HepG2 (cell line): ENCODE results near the gene KNG1. TPM values are rescaled to one million over a fixed set of nuclear protein-coding genes. Genes with fewer than 3 reads are reported as not detected.

Experiments used
- GPN1 ChIP-seq: sonication (generic); formaldehyde crosslinking; IDR thresholded peaks from 2 replicates; pipeline ENCODE4 v1.5.1; 2020; ENCODE audit warnings: missing genetic modification reagents, borderline replicate concordance
- GZF1 ChIP-seq: sonication (generic); formaldehyde crosslinking; IDR thresholded peaks from 2 replicates; pipeline ENCODE4 v1.5.1; 2020; ENCODE audit warnings: mild to moderate bottlenecking, missing genetic modification reagents
- HNRNPH1 ChIP-seq: fragments of 200-400 bp; formaldehyde crosslinking; optimal IDR thresholded peaks from 2 replicates; pipeline ENCODE3; 2017; ENCODE audit warnings: mild to moderate bottlenecking, low read depth, low read length
- HOXA9 ChIP-seq: sonication (generic); formaldehyde crosslinking; IDR thresholded peaks from 2 replicates; pipeline ENCODE4 v1.8.1; 2022; ENCODE audit warnings: missing genetic modification reagents, mild to moderate bottlenecking, moderate library complexity, borderline replicate concordance
- KDM1A ChIP-seq: IDR thresholded peaks from 2 replicates; pipeline ENCODE4 v1.6.1; 2016; ENCODE audit warnings: missing compliant biosample characterization
- NFYB ChIP-seq: sonication (generic); formaldehyde crosslinking; IDR thresholded peaks from 2 replicates; pipeline ENCODE4 v1.4.0; 2020; ENCODE audit warnings: missing genetic modification reagents
- NRL ChIP-seq: sonication (generic); formaldehyde crosslinking; IDR thresholded peaks from 2 replicates; pipeline ENCODE4 v1.5.0; 2020; ENCODE audit warnings: missing genetic modification reagents, mild to moderate bottlenecking, moderate library complexity, borderline replicate concordance
- PHF5A ChIP-seq: IDR thresholded peaks from one replicate; pipeline ENCODE4 v1.6.1; 2018; ENCODE audit warnings: low read depth, missing genetic modification reagents; ENCODE audit not compliant: unreplicated experiment
- POGZ ChIP-seq: sonication (generic); formaldehyde crosslinking; IDR thresholded peaks from 2 replicates; pipeline ENCODE4 v1.4.0; 2020; ENCODE audit warnings: mild to moderate bottlenecking, missing genetic modification reagents
- PTBP1 ChIP-seq: fragments of 200-400 bp; formaldehyde crosslinking; IDR thresholded peaks from 2 replicates; pipeline ENCODE4 v1.6.1; 2018; ENCODE audit warnings: low read length, low read depth; ENCODE audit not compliant: poor library complexity, severe bottlenecking
- SP4 ChIP-seq: sonication (generic); formaldehyde crosslinking; IDR thresholded peaks from 2 replicates; pipeline ENCODE4 v1.8.1; 2023; ENCODE audit warnings: mild to moderate bottlenecking, missing genetic modification reagents
- SRSF9 ChIP-seq: fragments of 200-400 bp; formaldehyde crosslinking; IDR thresholded peaks from 2 replicates; pipeline ENCODE4 v1.6.1; 2018; ENCODE audit warnings: borderline replicate concordance, mild to moderate bottlenecking, low read depth, low read length; ENCODE audit not compliant: insufficient read depth, poor library complexity, severe bottlenecking
- TAF15 ChIP-seq: fragments of 200-400 bp; formaldehyde crosslinking; IDR thresholded peaks from one replicate; pipeline ENCODE4 v1.6.1; 2018; ENCODE audit warnings: mild to moderate bottlenecking, low read depth, low read length; ENCODE audit not compliant: poor library complexity, severe bottlenecking
- ZFP36L2 ChIP-seq: sonication (generic); formaldehyde crosslinking; IDR thresholded peaks from 2 replicates; pipeline ENCODE4 v1.4.0; 2020; ENCODE audit warnings: missing genetic modification reagents
- ZNF230 ChIP-seq: sonication (generic); formaldehyde crosslinking; IDR thresholded peaks from 2 replicates; pipeline ENCODE4 v1.4.0; 2020; ENCODE audit warnings: mild to moderate bottlenecking, missing genetic modification reagents
- ZNF264 ChIP-seq: sonication (generic); formaldehyde crosslinking; IDR thresholded peaks from 2 replicates; pipeline ENCODE4 v1.4.0; 2020; ENCODE audit warnings: missing genetic modification reagents
- ZNF33B ChIP-seq: sonication (generic); formaldehyde crosslinking; IDR thresholded peaks from 2 replicates; pipeline ENCODE4 v1.5.1; 2020; ENCODE audit warnings: mild to moderate bottlenecking, missing genetic modification reagents
- ZNF549 ChIP-seq: sonication (generic); formaldehyde crosslinking; IDR thresholded peaks from 2 replicates; pipeline ENCODE4 v1.5.0; 2020; ENCODE audit warnings: missing genetic modification reagents
- ZNF780A ChIP-seq: sonication (generic); formaldehyde crosslinking; IDR thresholded peaks from 2 replicates; pipeline ENCODE4 v1.8.0; 2022; ENCODE audit warnings: mild to moderate bottlenecking, missing genetic modification reagents, moderate library complexity
- ZNF841 ChIP-seq: sonication (generic); formaldehyde crosslinking; IDR thresholded peaks from 2 replicates; pipeline ENCODE4 v1.8.1; 2023; ENCODE audit warnings: missing genetic modification reagents, borderline replicate concordance
- polyA plus RNA-seq, 8 experiments: library from polyadenylated mRNA; depleted of rRNA in 3 of 8; stranded (reverse) in 7 of 8; unstranded in 1 of 8; fragments of >200 nt; fragmentation: Illumina TruSeq in 4 of 8; extraction: Trizol in 4 of 8; gene quantifications; 2 replicates each; pipeline versions ENCODE4 v1.2.1 to v1.2.3, GENCODE V29; 2011 to 2016; ENCODE audit warnings: low read depth in 4 of 8, missing spikeins in 1 of 8, mixed read lengths in 1 of 8; ENCODE audit not compliant: insufficient read depth in 1 of 8
- total RNA-seq, 5 experiments: library from RNA; depleted of rRNA; stranded (reverse); fragments of >200 nt; fragmentation: Illumina TruSeq; extraction: Trizol; gene quantifications; 2 replicates each; pipeline ENCODE4 v1.2.3, GENCODE V29; 2016; ENCODE audit warnings: low read depth in 1 of 5
- TF ChIP-seq, protein P1 (sequence below): IDR thresholded peaks from 2 replicates; pipeline ENCODE4 v1.6.1; 2016; ENCODE audit warnings: missing genetic modification reagents, missing compliant biosample characterization
- TF ChIP-seq, protein P2 (sequence below): sonication (generic); formaldehyde crosslinking; IDR thresholded peaks from 2 replicates; pipeline ENCODE4 v1.4.0; 2020; ENCODE audit warnings: missing genetic modification reagents, borderline replicate concordance
- TF ChIP-seq, protein P3 (sequence below): IDR thresholded peaks from 2 replicates; pipeline ENCODE4 v1.6.1; 2016; ENCODE audit warnings: low read depth, borderline replicate concordance
- TF ChIP-seq, protein P4 (sequence below): IDR thresholded peaks from 2 replicates; pipeline ENCODE4 v1.6.1; 2012; ENCODE audit warnings: low read length, improper control_type of control experiment

KNG1 gene
- total and polyA plus RNA-seq, 2 of the 13 experiments (the other 11 are each of a cell fraction or from before 2014, with no cell fraction given) = 6.5 to 7.0 TPM

DNA sequence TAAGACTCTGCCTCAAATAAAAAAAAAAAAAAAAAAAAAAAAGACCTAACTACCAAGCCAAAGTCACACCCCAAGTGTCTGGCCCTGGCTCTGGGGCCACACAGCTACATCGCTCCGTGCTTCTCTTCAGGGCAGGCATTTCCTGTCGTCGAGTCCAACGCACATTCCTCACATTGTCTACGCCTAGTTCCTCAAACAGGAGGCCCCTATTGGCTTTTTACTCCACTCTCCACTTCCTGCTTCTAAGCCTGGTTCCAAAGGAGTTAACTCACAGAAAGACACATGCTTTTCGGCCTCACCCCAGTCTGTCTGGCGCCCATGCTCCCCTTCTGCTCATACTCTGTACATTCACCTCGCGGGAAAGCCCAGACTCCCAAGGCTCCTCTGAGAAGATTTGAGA, 28.8 kb downstream of the KNG1 start (continued):
- no peak for TF ChIP-seq PTBP1
- TF ChIP-seq, protein P1, sequence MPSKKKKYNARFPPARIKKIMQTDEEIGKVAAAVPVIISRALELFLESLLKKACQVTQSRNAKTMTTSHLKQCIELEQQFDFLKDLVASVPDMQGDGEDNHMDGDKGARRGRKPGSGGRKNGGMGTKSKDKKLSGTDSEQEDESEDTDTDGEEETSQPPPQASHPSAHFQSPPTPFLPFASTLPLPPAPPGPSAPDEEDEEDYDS (CRISPR knock-in tag) = peak; percentile 75
- no peak for TF ChIP-seq PHF5A (CRISPR knock-in tag)
- TF ChIP-seq ZNF549 = no peak
- peak; percentile 67 for TF ChIP-seq SP4 (CRISPR knock-in tag)
- no peak for TF ChIP-seq TAF15
- no peak for TF ChIP-seq SRSF9
- no peak for TF ChIP-seq HNRNPH1
- TF ChIP-seq GZF1 (CRISPR knock-in tag) = no peak
- no peak for TF ChIP-seq ZNF264
- TF ChIP-seq, protein P2, sequence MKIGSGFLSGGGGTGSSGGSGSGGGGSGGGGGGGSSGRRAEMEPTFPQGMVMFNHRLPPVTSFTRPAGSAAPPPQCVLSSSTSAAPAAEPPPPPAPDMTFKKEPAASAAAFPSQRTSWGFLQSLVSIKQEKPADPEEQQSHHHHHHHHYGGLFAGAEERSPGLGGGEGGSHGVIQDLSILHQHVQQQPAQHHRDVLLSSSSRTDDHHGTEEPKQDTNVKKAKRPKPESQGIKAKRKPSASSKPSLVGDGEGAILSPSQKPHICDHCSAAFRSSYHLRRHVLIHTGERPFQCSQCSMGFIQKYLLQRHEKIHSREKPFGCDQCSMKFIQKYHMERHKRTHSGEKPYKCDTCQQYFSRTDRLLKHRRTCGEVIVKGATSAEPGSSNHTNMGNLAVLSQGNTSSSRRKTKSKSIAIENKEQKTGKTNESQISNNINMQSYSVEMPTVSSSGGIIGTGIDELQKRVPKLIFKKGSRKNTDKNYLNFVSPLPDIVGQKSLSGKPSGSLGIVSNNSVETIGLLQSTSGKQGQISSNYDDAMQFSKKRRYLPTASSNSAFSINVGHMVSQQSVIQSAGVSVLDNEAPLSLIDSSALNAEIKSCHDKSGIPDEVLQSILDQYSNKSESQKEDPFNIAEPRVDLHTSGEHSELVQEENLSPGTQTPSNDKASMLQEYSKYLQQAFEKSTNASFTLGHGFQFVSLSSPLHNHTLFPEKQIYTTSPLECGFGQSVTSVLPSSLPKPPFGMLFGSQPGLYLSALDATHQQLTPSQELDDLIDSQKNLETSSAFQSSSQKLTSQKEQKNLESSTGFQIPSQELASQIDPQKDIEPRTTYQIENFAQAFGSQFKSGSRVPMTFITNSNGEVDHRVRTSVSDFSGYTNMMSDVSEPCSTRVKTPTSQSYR = no peak
- TF ChIP-seq NRL (CRISPR knock-in tag) = no peak
- no peak for TF ChIP-seq HOXA9 (CRISPR knock-in tag)
- no peak for TF ChIP-seq ZNF841
- TF ChIP-seq ZNF230 = no peak
- TF ChIP-seq POGZ = peak; percentile 64; the same call in 1 of the 2 replicates
- no peak for TF ChIP-seq ZFP36L2 (CRISPR knock-in tag)
- no peak for TF ChIP-seq GPN1
- peak; percentile 70 for TF ChIP-seq NFYB (CRISPR knock-in tag)
- TF ChIP-seq ZNF33B (CRISPR knock-in tag) = no peak
- TF ChIP-seq, protein P3, sequence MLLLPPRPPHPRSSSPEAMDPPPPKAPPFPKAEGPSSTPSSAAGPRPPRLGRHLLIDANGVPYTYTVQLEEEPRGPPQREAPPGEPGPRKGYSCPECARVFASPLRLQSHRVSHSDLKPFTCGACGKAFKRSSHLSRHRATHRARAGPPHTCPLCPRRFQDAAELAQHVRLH (CRISPR knock-in tag) = 0 out of 2 replicates have a peak, but pooled peaks have one; percentile 34
- peak; percentile 6; the same call in 1 of the 2 replicates for TF ChIP-seq KDM1A
- TF ChIP-seq, protein P4, sequence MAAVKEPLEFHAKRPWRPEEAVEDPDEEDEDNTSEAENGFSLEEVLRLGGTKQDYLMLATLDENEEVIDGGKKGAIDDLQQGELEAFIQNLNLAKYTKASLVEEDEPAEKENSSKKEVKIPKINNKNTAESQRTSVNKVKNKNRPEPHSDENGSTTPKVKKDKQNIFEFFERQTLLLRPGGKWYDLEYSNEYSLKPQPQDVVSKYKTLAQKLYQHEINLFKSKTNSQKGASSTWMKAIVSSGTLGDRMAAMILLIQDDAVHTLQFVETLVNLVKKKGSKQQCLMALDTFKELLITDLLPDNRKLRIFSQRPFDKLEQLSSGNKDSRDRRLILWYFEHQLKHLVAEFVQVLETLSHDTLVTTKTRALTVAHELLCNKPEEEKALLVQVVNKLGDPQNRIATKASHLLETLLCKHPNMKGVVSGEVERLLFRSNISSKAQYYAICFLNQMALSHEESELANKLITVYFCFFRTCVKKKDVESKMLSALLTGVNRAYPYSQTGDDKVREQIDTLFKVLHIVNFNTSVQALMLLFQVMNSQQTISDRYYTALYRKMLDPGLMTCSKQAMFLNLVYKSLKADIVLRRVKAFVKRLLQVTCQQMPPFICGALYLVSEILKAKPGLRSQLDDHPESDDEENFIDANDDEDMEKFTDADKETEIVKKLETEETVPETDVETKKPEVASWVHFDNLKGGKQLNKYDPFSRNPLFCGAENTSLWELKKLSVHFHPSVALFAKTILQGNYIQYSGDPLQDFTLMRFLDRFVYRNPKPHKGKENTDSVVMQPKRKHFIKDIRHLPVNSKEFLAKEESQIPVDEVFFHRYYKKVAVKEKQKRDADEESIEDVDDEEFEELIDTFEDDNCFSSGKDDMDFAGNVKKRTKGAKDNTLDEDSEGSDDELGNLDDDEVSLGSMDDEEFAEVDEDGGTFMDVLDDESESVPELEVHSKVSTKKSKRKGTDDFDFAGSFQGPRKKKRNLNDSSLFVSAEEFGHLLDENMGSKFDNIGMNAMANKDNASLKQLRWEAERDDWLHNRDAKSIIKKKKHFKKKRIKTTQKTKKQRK = no peak
- no peak for TF ChIP-seq ZNF780A
